IMR-90 (cell line): ENCODE measurements around the gene CEP104. TPM values are rescaled to one million over a fixed set of nuclear protein-coding genes. Genes with fewer than 3 reads are reported as not detected.

Experiments used
- ATAC-seq: fragments of 200-7000 bp; cut with Tn5 transposase; 2 replicates; pipeline ENCODE4 v1.9.1; 2020; ENCODE audit warnings: low read depth, mild to moderate bottlenecking, moderate library complexity
- BruUV-seq: library from RNA; stranded (reverse); fragments of 400-500 nt; replicated peaks from 2 replicates; lab custom pipeline; 2021; lab: Mats Ljungman, UMichigan
- CTCF ChIA-PET: fragments of 300-600 bp; formaldehyde crosslinking; extraction: SDS; loops from one replicate; lab custom pipeline; 2021; ENCODE audit warnings: antibody characterized with exemption; lab: Yijun Ruan, JAX
- POLR2A ChIA-PET: fragments of 300-600 bp; sonication (Branson Sonifier 250); formaldehyde crosslinking; loops from one replicate; lab custom pipeline; 2022; ENCODE audit warnings: antibody characterized with exemption; ENCODE audit not compliant: unreplicated experiment; lab: Charles Lee
- DNase-seq: peaks from one replicate; pipeline ENCODE4 v3.0.0; 2013
- H2AFZ ChIP-seq: replicated peaks from 2 replicates; pipeline ENCODE3; 2013; ENCODE audit warnings: low read length, mild to moderate bottlenecking; ENCODE audit not compliant: poor library complexity
- H2AK5ac ChIP-seq: 2 replicates; pipeline ENCODE4 v1.6.1; 2013; ENCODE audit warnings: low read depth, low read length, inconsistent platforms
- H2AK9ac ChIP-seq: replicated peaks from 2 replicates; pipeline ENCODE3; 2013; ENCODE audit warnings: mild to moderate bottlenecking, low read depth, low read length, moderate library complexity; ENCODE audit not compliant: poor library complexity
- H2BK120ac ChIP-seq: 2 replicates; pipeline ENCODE4 v1.6.1; 2013; ENCODE audit warnings: low read depth, low read length, inconsistent platforms
- H2BK15ac ChIP-seq: 3 replicates; pipeline ENCODE4 v1.6.1; 2013; ENCODE audit warnings: low read depth, low read length, inconsistent platforms
- H2BK20ac ChIP-seq: 2 replicates; pipeline ENCODE4 v1.6.1; 2013; ENCODE audit warnings: low read depth, mild to moderate bottlenecking, inconsistent platforms, low read length, moderate library complexity
- H2BK5ac ChIP-seq: 2 replicates; pipeline ENCODE4 v1.6.1; 2013; ENCODE audit warnings: mild to moderate bottlenecking, low read depth, low read length, inconsistent platforms; ENCODE audit not compliant: poor library complexity, severe bottlenecking
- H3K14ac ChIP-seq: replicated peaks from 2 replicates; pipeline ENCODE4 v1.6.1; 2013; ENCODE audit warnings: low read depth, low read length, inconsistent platforms
- H3K18ac ChIP-seq: 2 replicates; pipeline ENCODE4 v1.6.1; 2013; ENCODE audit warnings: low read depth, low read length, control low read depth
- H3K23ac ChIP-seq: 2 replicates; pipeline ENCODE4 v1.6.1; 2013; ENCODE audit warnings: low read depth, low read length, inconsistent platforms
- H3K27ac ChIP-seq: 2 replicates; pipeline ENCODE4 v1.5.1; 2013; ENCODE audit warnings: mild to moderate bottlenecking, control low read depth, low read length; ENCODE audit not compliant: insufficient read depth
- H3K27me3 ChIP-seq: 2 replicates; pipeline ENCODE4 v1.6.1; 2013; ENCODE audit warnings: low read length; ENCODE audit not compliant: control insufficient read depth, insufficient read depth
- H3K36me3 ChIP-seq: 2 replicates; pipeline ENCODE4 v1.6.1; 2013; ENCODE audit warnings: low read length, mixed read lengths; ENCODE audit not compliant: control insufficient read depth, insufficient read depth
- H3K4ac ChIP-seq: 2 replicates; pipeline ENCODE4 v1.6.1; 2013; ENCODE audit warnings: low read depth, low read length, inconsistent platforms
- H3K4me1 ChIP-seq: 2 replicates; pipeline ENCODE4 v1.6.1; 2013; ENCODE audit warnings: low read length, mixed read lengths; ENCODE audit not compliant: control insufficient read depth, insufficient read depth
- H3K4me2 ChIP-seq: 2 replicates; pipeline ENCODE4 v1.6.1; 2013; ENCODE audit warnings: low read depth, mild to moderate bottlenecking, control low read depth, low read length, moderate library complexity
- H3K4me3 ChIP-seq: 2 replicates; pipeline ENCODE4 v1.5.1; 2013; ENCODE audit warnings: low read depth, mild to moderate bottlenecking, control low read depth, low read length, moderate library complexity; ENCODE audit not compliant: insufficient read depth
- H3K56ac ChIP-seq: 2 replicates; pipeline ENCODE4 v1.6.1; 2013; ENCODE audit warnings: low read length, inconsistent platforms; ENCODE audit not compliant: insufficient read depth; ENCODE audit errors: extremely low read depth
- H3K79me1 ChIP-seq, 2 experiments: 2 replicates each; pipeline ENCODE4 v1.6.1; 2013; ENCODE audit warnings: low read length in 2 of 2, inconsistent platforms in 1 of 2, low read depth in 1 of 2
- H3K9ac ChIP-seq: 2 replicates; pipeline ENCODE4 v1.6.1; 2013; ENCODE audit warnings: low read depth, low read length, control low read depth
- H3K9me1 ChIP-seq: 2 replicates; pipeline ENCODE4 v1.6.1; 2013; ENCODE audit warnings: low read length, inconsistent platforms; ENCODE audit not compliant: insufficient read depth
- H3K9me3 ChIP-seq: 2 replicates; pipeline ENCODE4 v1.6.1; 2013; ENCODE audit warnings: low read length; ENCODE audit not compliant: control insufficient read depth, insufficient read depth
- H4K20me1 ChIP-seq: 2 replicates; pipeline ENCODE4 v1.6.1; 2013; ENCODE audit warnings: low read length, inconsistent platforms; ENCODE audit not compliant: insufficient read depth
- H4K5ac ChIP-seq: 2 replicates; pipeline ENCODE4 v1.6.1; 2013; ENCODE audit warnings: mild to moderate bottlenecking, low read depth, low read length, control low read depth
- H4K8ac ChIP-seq, 2 experiments: 2 replicates each; pipeline ENCODE4 v1.6.1; 2013; ENCODE audit warnings: low read depth in 2 of 2, low read length in 2 of 2, control low read depth in 1 of 2, inconsistent platforms in 1 of 2
- H4K91ac ChIP-seq: 2 replicates; pipeline ENCODE4 v1.6.1; 2013; ENCODE audit warnings: low read depth, low read length, inconsistent platforms; ENCODE audit not compliant: insufficient read depth
- BHLHE40 ChIP-seq: fragments of 150-350 bp; IDR thresholded peaks from 2 replicates; pipeline ENCODE4 v1.6.1; 2016; ENCODE audit warnings: mild to moderate bottlenecking, low read depth, low read length
- CEBPB ChIP-seq: IDR thresholded peaks from 2 replicates; pipeline ENCODE4 v1.6.1; 2012; ENCODE audit warnings: low read depth, low read length, improper control_type of control experiment
- CHD1 ChIP-seq: IDR thresholded peaks from 2 replicates; pipeline ENCODE4 v1.6.1; 2012; ENCODE audit warnings: low read depth, low read length, improper control_type of control experiment
- CTCF ChIP-seq: conservative IDR thresholded peaks from 2 replicates; pipeline ENCODE4 v1.5.1; 2012; ENCODE audit warnings: mild to moderate bottlenecking, low read depth, low read length, improper control_type of control experiment
- ELK1 ChIP-seq: fragments of 150-350 bp; IDR thresholded peaks from 2 replicates; pipeline ENCODE4 v1.6.1; 2016; ENCODE audit warnings: low read depth, mild to moderate bottlenecking, low read length, moderate library complexity, borderline replicate concordance
- FOS ChIP-seq: fragments of 150-350 bp; IDR thresholded peaks from 2 replicates; pipeline ENCODE4 v1.6.1; 2016; ENCODE audit warnings: low read depth, low read length
- MAFK ChIP-seq: IDR thresholded peaks from 2 replicates; pipeline ENCODE4 v1.6.1; 2012; ENCODE audit warnings: low read depth, low read length, improper control_type of control experiment
- MAZ ChIP-seq: IDR thresholded peaks from 2 replicates; pipeline ENCODE4 v1.6.1; 2012; ENCODE audit warnings: low read depth, mild to moderate bottlenecking, low read length, improper control_type of control experiment, moderate library complexity, borderline replicate concordance
- MXI1 ChIP-seq: IDR thresholded peaks from 2 replicates; pipeline ENCODE4 v1.6.1; 2012; ENCODE audit warnings: low read depth, mild to moderate bottlenecking, low read length, moderate library complexity, borderline replicate concordance
- NFE2L2 ChIP-seq: fragments of 150-350 bp; IDR thresholded peaks from 2 replicates; pipeline ENCODE4 v1.6.1; 2016; ENCODE audit warnings: low read depth, mild to moderate bottlenecking, low read length
- POLR2A ChIP-seq: IDR thresholded peaks from 2 replicates; pipeline ENCODE4 v1.6.1; 2012; ENCODE audit warnings: mild to moderate bottlenecking, low read depth, low read length
- RAD21 ChIP-seq: IDR thresholded peaks from 2 replicates; pipeline ENCODE4 v1.6.1; 2012; ENCODE audit warnings: low read length, improper control_type of control experiment
- RFX5 ChIP-seq: IDR thresholded peaks from 2 replicates; pipeline ENCODE4 v1.8.0; 2012; ENCODE audit warnings: low read depth, mild to moderate bottlenecking, low read length, moderate library complexity
- SMC3 ChIP-seq: fragments of 150-350 bp; IDR thresholded peaks from 2 replicates; pipeline ENCODE4 v1.6.1; 2016; ENCODE audit warnings: low read depth, mild to moderate bottlenecking, antibody characterized with exemption, low read length, moderate library complexity
- USF2 ChIP-seq: fragments of 150-350 bp; IDR thresholded peaks from 2 replicates; pipeline ENCODE4 v1.6.1; 2017; ENCODE audit warnings: mild to moderate bottlenecking, antibody characterized with exemption, low read length, low read depth
- WGBS, 2 experiments: methylation state at CpG; one replicate each; pipeline versions ENCODE4 v1.1.5 to v1.1.7; 2013; ENCODE audit warnings: missing lambda C conversion rate in 2 of 2; ENCODE audit not compliant: insufficient read length in 1 of 2; ENCODE audit errors: extremely low coverage in 2 of 2; 5-methylcytosine and 5-hydroxymethylcytosine counted together
- dilution Hi-C: fragments of 300-500 bp; cut with HindIII; formaldehyde crosslinking; loops from one replicate; pipeline ENCODE4 v1.14.3; 2018; ENCODE audit warnings: low sequenced_read_pairs; ENCODE audit not compliant: unreplicated experiment
- in situ Hi-C: fragments of 300-500 bp; cut with MboI; formaldehyde crosslinking; loops from 3 replicates; pipeline ENCODE4 v1.14.3; 2019; ENCODE audit warnings: low sequenced_read_pairs, inconsistent platforms, mixed read lengths
- intact Hi-C: fragments of 100-400 bp; cut with micrococcal nuclease; formaldehyde crosslinking; loops from 2 replicates; pipeline ENCODE4 v1.10.0; 2022
- polyA plus RNA-seq, 3 experiments: library from polyadenylated mRNA; depleted of rRNA; stranded (reverse); fragments of >200 nt; gene quantifications; 2 replicates each; pipeline ENCODE4 v1.2.3, GENCODE V29; 2012; ENCODE audit warnings: low replicate concordance in 1 of 3
- total RNA-seq: library from RNA; depleted of rRNA; stranded (reverse); fragments of >200 nt; gene quantifications from 2 replicates; pipeline ENCODE4 v1.2.3, GENCODE V29; 2012

The CEP104 gene
- total and polyA plus RNA-seq, 2 of the 4 experiments (the other 2 are of a cell fraction), result 14.3 to 17.5 TPM

GRCh38 chr1:3893190-3893589 is 36.2 kb upstream of the CEP104 start:
- Histone ChIP-seq H2AK9ac (no peak overlapping the region), H3K9me3 (no peaks in the 10 kb centered on the region), H3K18ac (no peak overlapping the region), H3K9ac (no peak overlapping the region), H3K4me2 (no peak overlapping the region), H4K8ac (no peak overlapping the region), H3K27ac (no peak overlapping the region), H4K91ac (no peak overlapping the region), H4K20me1 (peaks cover 22% of the 10 kb centered on the region), H4K5ac (no peak overlapping the region), H2BK15ac (no peak overlapping the region), H3K79me1 (peaks cover 13 to 32% of the 10 kb centered on the region in 2 experiments), H3K36me3 (peaks cover 25% of the 10 kb centered on the region), H2AK5ac (no peak overlapping the region), H3K23ac (no peak overlapping the region), H2BK120ac (no peak overlapping the region), H3K14ac (no peak overlapping the region), H2BK20ac (no peak overlapping the region), H3K4me3 (no peak overlapping the region), H3K4me1 (peaks cover 14% of the 10 kb centered on the region), H3K9me1 (peaks cover 9% of the 10 kb centered on the region; the same call in 1 of the 2 replicates), H3K56ac (no peak overlapping the region), H3K4ac (no peak overlapping the region), H2AFZ (no peak overlapping the region), H3K27me3 (no peaks in the 10 kb centered on the region), H2BK5ac (no peak overlapping the region)
- DNase-seq, result no peak
- no TSS peak for BruUV-seq
- WGBS, 2 experiments, result no CpG with 5 or more reads among the region's 5 CpGs
- dilution Hi-C loops (no loop called here), intact Hi-C loops (no loop called here), in situ Hi-C loops (no loop called here)
- TF ChIP-seq MAZ, result no peak
- TF ChIP-seq CTCF, result no peak
- no peak for TF ChIP-seq SMC3
- no peak for TF ChIP-seq RAD21
- TF ChIP-seq NFE2L2, result no peak
- no peak for TF ChIP-seq ELK1
- no peak for TF ChIP-seq MXI1
- no peak for TF ChIP-seq FOS
- no peak for TF ChIP-seq MAFK
- no peak for TF ChIP-seq CHD1
- no peak for TF ChIP-seq USF2
- TF ChIP-seq CEBPB, result no peak
- no peak for TF ChIP-seq BHLHE40
- no peak for TF ChIP-seq POLR2A
- no peak for TF ChIP-seq RFX5
- ChIA-PET CTCF (interaction anchor here (0.6 kb wide), 1 partner anchor 32 kb away, joined by 3 read pairs; no protein-coding TSS in a partner anchor), POLR2A (no interaction called here)
- ATAC-seq, result no peak
